Middle frontal gyrus (tissue), 1 donor: ENCODE data around the gene GPRC5C.
"Not testable (repeated sequence)": the region's sequence is repeated elsewhere in the genome, so short reads cannot be mapped to it uniquely, and the experiment has no call there.

Source experiments
- DNase-seq: peaks from one replicate; pipeline ENCODE4 v3.0.0-alpha.2; 2015; ENCODE audit warnings: low spot score; ENCODE audit errors: extremely low spot score

GPRC5C gene

GRCh38 chr17:74471341-74471740 is 39.5 kb downstream of the GPRC5C start:
- DNase-seq: no peak

GRCh38 chr17:74472890-74473289 is 41.0 kb downstream of the GPRC5C start:
- DNase-seq: no peak

- DNase-seq: no peak
Observed at GRCh38 chr17:74473294-74473693, 41.4 kb downstream of the GPRC5C start.

GRCh38 chr17:74474043-74474792 is 42.3 kb downstream of the GPRC5C start:
- DNase-seq: no peak

- no peak for DNase-seq
Observed at GRCh38 chr17:74475189-74475588, 43.3 kb downstream of the GPRC5C start.

- DNase-seq: no peak
Observed at GRCh38 chr17:74477411-74477810, 45.5 kb downstream of the GPRC5C start.

DNA sequence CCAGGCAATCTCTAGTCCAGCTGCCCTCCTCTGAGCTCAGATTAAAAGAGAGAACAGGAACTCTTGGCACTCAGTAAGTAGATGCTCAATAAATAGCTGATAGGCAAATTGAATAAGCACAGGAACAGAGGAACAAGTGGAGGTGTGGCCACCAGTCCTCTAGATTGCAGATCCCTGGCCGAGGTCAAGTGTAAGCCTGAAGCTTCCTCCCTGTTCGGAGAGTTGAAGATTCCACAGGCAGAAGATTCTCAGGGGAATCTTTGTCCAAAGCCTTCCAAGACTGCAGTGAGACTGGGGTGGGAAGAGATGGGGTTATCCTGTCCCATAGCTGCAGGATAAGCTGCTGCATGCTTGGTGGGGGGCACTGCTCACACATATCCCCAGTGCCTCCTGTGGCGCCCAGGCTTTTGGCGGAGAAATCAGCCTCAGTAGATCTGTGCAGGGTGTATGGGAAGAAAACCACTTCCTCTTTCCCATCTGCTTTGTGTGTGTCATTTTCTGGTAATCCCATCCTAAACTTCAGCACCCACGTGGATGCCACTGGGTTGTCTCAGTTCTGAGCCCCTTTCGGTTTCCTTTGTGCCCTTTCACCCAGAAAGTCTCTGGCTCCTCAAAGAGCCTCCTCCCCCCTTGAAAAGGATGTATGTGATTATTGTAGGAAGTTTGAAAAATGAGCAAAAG is 46.7 kb downstream of the GPRC5C start:
- no peak for DNase-seq

DNA sequence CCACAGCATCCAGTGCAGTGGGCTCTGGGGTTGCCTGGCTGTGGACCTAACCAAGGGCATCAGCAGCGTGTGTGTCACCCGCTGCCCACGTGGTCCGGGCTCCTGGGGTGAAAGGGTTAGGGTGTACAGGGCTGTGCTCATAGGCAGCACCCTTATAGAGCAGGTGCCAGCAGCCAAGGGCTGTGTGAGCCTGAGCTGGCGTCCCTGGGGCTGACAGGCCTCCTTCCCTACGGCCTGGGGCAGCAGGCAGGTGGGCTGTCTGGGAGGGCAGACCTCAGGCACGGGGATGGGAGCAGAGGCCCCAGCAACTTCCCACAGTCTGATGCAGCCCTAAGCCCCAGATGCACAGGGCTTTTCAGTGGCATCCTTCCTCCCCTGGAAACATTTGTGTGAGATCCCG is 48.4 kb downstream of the GPRC5C start:
- DNase-seq: no peak

- no peak for DNase-seq
Observed at GRCh38 chr17:74481621-74482020, 49.7 kb downstream of the GPRC5C start.

- DNase-seq: no peak
Observed at GRCh38 chr17:74484066-74484465, 52.2 kb downstream of the GPRC5C start.

DNA sequence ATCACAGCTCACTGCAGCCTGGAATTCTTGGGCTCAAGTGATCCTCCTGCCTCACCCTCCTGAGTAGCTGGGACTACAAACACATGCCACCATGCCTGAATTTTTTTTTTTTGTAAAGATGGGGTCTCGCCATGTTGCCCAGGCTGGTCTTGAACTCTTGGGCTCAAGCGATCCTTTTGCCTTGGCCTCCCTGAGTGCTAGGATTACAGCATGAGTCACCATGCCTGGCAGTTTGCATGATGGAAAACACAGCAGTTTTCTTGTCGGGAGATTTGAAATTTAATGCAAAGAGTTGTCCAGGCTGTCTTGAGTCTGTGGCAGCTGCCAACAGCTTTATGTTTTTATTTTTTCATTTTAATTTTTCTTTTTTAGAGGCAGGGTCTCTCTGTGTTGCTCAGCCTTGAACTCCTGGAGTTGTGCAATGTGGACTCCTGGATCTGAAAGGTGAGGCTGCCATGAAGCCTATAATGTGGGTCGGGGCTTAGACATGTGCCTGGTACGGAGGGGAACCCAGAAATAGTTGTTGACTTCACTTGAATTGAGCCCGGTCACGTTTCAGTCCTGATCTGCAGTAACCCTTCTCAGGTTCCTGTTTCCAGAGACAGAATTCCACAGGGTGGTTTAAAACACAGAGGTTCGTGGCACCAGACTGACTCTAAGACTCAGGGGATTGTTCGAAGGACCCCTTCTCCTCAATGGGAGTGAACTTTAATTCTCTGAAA is 53.3 kb downstream of the GPRC5C start:
- no peak for DNase-seq

GRCh38 chr17:74485841-74486240 is 54.0 kb downstream of the GPRC5C start:
- DNase-seq: no peak

GRCh38 chr17:74488276-74488675 is 56.4 kb downstream of the GPRC5C start:
- not testable (repeated sequence) for DNase-seq

- no peak for DNase-seq
Observed at GRCh38 chr17:74490716-74491115, 58.8 kb downstream of the GPRC5C start.

GRCh38 chr17:74491626-74492025 is 59.7 kb downstream of the GPRC5C start:
- DNase-seq: no peak

- DNase-seq: peak; percentile 18
Observed at GRCh38 chr17:74493331-74493833, 61.5 kb downstream of the GPRC5C start.
